MCF 10A (cell line): ENCODE results near the gene GLIS1. TPM values are rescaled to one million over a fixed set of nuclear protein-coding genes. Genes with fewer than 3 reads are reported as not detected.

ENCODE experiments used
- BruUV-seq: library from RNA; stranded (reverse); fragments of 400-500 nt; replicated peaks from 2 replicates; lab custom pipeline; 2021; lab: Mats Ljungman, UMichigan
- CTCF ChIA-PET: fragments of 300-600 bp; sonication (Branson Sonifier 250); formaldehyde crosslinking; extraction: SDS; loops from one replicate; lab custom pipeline; 2021; ENCODE audit warnings: antibody characterized with exemption, inconsistent platforms; lab: Yijun Ruan, JAX
- POLR2A ChIA-PET: fragments of 300-600, 350-650 bp; sonication (Branson Sonifier 250); formaldehyde crosslinking; extraction: SDS; loops from one replicate; lab custom pipeline; 2020; ENCODE audit warnings: antibody characterized with exemption, inconsistent platforms; lab: Yijun Ruan, JAX
- DNase-seq: peaks from one replicate; pipeline ENCODE4 v3.0.0-alpha.2; 2018; ENCODE audit not compliant: unreplicated experiment
- H3K27ac Mint-ChIP-seq: one replicate; pipeline ENCODE4 v1.8.0; 2022; ENCODE audit warnings: mild to moderate bottlenecking, low read depth, mixed read lengths; ENCODE audit not compliant: unreplicated experiment
- H3K27me3 Mint-ChIP-seq: one replicate; pipeline ENCODE4 v1.8.0; 2022; ENCODE audit warnings: mixed read lengths; ENCODE audit not compliant: insufficient read depth, unreplicated experiment
- H3K36me3 Mint-ChIP-seq: one replicate; pipeline ENCODE4 v1.8.0; 2022; ENCODE audit warnings: mild to moderate bottlenecking, moderate library complexity, mixed read lengths; ENCODE audit not compliant: insufficient read depth, unreplicated experiment
- H3K4me1 Mint-ChIP-seq: one replicate; pipeline ENCODE4 v1.8.0; 2022; ENCODE audit warnings: mixed read lengths; ENCODE audit not compliant: insufficient read depth, unreplicated experiment
- H3K4me3 Mint-ChIP-seq: one replicate; pipeline ENCODE4 v1.8.0; 2022; ENCODE audit warnings: mild to moderate bottlenecking, moderate library complexity, mixed read lengths; ENCODE audit not compliant: unreplicated experiment
- H3K9me3 Mint-ChIP-seq: one replicate; pipeline ENCODE4 v1.8.0; 2022; ENCODE audit warnings: mixed read lengths; ENCODE audit not compliant: unreplicated experiment
- intact Hi-C: fragments of 100-400 bp; cut with micrococcal nuclease; formaldehyde crosslinking; loops from 2 replicates; pipeline ENCODE4 v1.14.1; 2022
- total RNA-seq: library from RNA; stranded (reverse); gene quantifications from 2 replicates; pipeline ENCODE4 v1.2.3, GENCODE V29; 2022
- TF ChIP-seq, protein P1 (sequence below): fragments of 200-600 bp; IDR thresholded peaks from one replicate; pipeline ENCODE4 v1.8.0; 2022; ENCODE audit warnings: antibody characterized with exemption, mild to moderate bottlenecking; ENCODE audit not compliant: unreplicated experiment

GLIS1 gene
- total RNA-seq, 1 experiment from 2014 or later, result 0.93 TPM

DNA sequence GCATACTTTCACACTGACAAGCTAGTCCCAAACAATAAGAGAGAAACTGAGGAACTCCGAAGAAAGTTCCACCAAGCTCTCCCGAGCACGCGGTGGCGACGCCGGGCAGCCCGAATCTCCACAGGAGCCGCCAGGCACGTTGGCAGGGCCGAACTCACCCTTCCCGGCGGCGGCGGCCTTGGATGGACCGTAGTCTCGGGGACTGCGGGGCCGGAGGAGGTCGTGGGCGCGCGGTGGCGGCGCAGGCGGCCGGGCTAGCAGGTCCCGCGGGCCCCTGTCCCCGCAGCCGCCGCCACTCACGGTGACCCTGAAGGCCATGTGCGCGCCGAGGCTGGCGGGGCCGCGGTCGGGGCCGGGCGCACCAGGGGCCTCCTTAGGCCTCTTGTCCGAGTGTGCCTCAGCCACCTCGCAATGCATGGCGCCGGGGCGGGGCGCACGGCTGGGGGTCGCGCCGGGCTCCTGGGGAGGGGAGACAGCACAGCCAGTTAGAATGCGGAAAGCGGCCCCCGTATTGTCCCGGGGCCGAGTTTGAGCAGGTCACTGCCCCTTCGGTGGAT is 1.2 kb downstream of the GLIS1 start:
- no TSS peak for BruUV-seq
- peaks cover 4% of the 10 kb centered on the region for H3K36me3 Mint-ChIP-seq
- intact Hi-C loops, result no loop called here
- no peak overlapping the region for H3K27ac Mint-ChIP-seq
- no peak overlapping the region for H3K4me3 Mint-ChIP-seq
- no peaks in the 10 kb centered on the region for H3K27me3 Mint-ChIP-seq
- ChIA-PET POLR2A (no interaction called here), CTCF (interaction anchor here (2.0 kb wide), 1 partner anchor 17 kb away, joined by 8 read pairs; no protein-coding TSS in a partner anchor)
- TF ChIP-seq, protein P1, sequence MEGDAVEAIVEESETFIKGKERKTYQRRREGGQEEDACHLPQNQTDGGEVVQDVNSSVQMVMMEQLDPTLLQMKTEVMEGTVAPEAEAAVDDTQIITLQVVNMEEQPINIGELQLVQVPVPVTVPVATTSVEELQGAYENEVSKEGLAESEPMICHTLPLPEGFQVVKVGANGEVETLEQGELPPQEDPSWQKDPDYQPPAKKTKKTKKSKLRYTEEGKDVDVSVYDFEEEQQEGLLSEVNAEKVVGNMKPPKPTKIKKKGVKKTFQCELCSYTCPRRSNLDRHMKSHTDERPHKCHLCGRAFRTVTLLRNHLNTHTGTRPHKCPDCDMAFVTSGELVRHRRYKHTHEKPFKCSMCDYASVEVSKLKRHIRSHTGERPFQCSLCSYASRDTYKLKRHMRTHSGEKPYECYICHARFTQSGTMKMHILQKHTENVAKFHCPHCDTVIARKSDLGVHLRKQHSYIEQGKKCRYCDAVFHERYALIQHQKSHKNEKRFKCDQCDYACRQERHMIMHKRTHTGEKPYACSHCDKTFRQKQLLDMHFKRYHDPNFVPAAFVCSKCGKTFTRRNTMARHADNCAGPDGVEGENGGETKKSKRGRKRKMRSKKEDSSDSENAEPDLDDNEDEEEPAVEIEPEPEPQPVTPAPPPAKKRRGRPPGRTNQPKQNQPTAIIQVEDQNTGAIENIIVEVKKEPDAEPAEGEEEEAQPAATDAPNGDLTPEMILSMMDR, result no peak
- no peak for DNase-seq
- H3K4me1 Mint-ChIP-seq, result peaks cover 27% of the 10 kb centered on the region
- H3K9me3 Mint-ChIP-seq, result peaks cover 10% of the 10 kb centered on the region

DNA sequence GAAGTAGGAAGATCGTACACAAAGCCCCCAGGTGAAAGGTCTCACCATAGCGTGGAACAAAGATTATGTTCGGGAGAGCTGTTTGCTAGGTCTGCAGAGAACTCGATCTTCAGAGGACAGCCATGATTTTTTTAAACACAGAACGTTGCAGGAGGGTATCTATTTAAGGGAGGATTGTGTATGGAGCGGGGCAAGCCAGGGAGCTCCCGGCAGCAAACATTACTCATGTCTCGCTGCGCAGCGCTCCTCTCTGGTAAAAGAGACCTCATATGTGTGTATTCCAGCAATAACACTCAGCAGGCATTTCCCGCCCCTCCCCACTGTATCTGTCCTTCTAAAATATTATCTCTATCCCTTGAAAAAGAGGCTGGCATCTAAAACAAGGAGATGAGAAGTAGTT is 2.7 kb downstream of the GLIS1 start:
- H3K27me3 Mint-ChIP-seq, result no peaks in the 10 kb centered on the region
- TF ChIP-seq, protein P1, result no peak
- H3K4me3 Mint-ChIP-seq, result no peak overlapping the region
- ChIA-PET CTCF (interaction anchor here (2.0 kb wide), 1 partner anchor 18 kb away, joined by 8 read pairs; no protein-coding TSS in a partner anchor), POLR2A (no interaction called here)
- intact Hi-C loops, result no loop called here
- DNase-seq, result no peak
- no TSS peak for BruUV-seq
- H3K9me3 Mint-ChIP-seq, result no peaks in the 10 kb centered on the region
- H3K4me1 Mint-ChIP-seq, result peaks cover 28% of the 10 kb centered on the region
- peaks cover 4% of the 10 kb centered on the region for H3K36me3 Mint-ChIP-seq
- H3K27ac Mint-ChIP-seq, result no peak overlapping the region

DNA sequence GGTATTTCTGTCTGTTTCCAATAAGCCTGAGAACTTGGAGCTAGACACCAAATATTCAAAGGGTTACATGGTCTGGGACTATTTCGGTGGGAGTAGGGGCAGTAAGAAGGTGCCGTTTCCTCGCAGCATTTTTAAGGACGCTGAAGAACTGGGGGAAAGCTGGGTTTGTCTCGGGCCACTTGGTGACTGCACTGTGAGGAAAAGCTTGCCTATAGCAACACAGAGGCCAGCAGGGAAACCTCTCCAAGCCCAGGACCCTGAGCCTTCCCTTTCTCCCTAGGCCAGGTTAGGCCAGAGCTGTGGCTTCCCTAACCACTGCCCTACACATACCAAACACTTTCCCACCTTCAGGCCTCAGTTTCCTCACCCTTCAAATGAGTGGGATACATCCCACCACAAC is 3.3 kb downstream of the GLIS1 start:
- TF ChIP-seq, protein P1, result no peak
- Mint-ChIP-seq H3K4me1 (peaks cover 28% of the 10 kb centered on the region), H3K27me3 (no peaks in the 10 kb centered on the region), H3K4me3 (no peak overlapping the region), H3K9me3 (no peaks in the 10 kb centered on the region), H3K36me3 (peaks cover 4% of the 10 kb centered on the region), H3K27ac (no peak overlapping the region)
- CTCF ChIA-PET, result interaction anchor here (0.7 to 2.0 kb wide), 4 partner anchors 14 to 251 kb away, joined by 3 to 8 read pairs (median 3); no protein-coding TSS in a partner anchor
- POLR2A ChIA-PET, result no interaction called here
- no peak for DNase-seq
- BruUV-seq, result no TSS peak
- intact Hi-C loops, result no loop called here

DNA sequence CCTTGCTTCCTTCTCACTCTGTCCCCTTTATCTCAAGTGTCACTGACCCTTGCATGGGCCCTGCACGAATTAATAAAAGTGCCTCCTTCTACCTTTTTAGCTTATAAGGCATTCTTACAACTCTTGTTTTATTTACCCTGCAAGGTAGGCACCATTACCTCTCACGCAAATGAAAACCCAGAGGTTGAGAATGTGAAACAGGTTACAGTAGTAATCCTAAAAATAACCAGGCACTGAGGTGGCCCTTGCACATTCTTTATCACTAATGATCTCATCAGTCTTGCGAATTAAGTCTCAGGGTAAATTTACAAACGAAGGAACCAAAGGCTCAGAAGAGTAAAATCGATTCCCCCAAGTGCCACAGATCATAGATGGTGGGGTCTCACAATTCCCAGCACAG is 3.7 kb downstream of the GLIS1 start:
- TF ChIP-seq, protein P1, result no peak
- H3K36me3 Mint-ChIP-seq, result peaks cover 4% of the 10 kb centered on the region
- BruUV-seq, result no TSS peak
- DNase-seq, result no peak
- H3K9me3 Mint-ChIP-seq, result no peaks in the 10 kb centered on the region
- ChIA-PET CTCF (interaction anchor here (0.7 to 1.2 kb wide), 4 partner anchors 12 to 251 kb away, joined by 3 to 5 read pairs (median 3); no protein-coding TSS in a partner anchor), POLR2A (interaction anchor here (2.6 kb wide), 1 partner anchor 11 kb away, joined by 11 read pairs; no protein-coding TSS in a partner anchor)
- H3K27ac Mint-ChIP-seq, result no peak overlapping the region
- H3K4me3 Mint-ChIP-seq, result no peak overlapping the region
- H3K4me1 Mint-ChIP-seq, result peaks cover 28% of the 10 kb centered on the region
- intact Hi-C loops, result no loop called here
- no peaks in the 10 kb centered on the region for H3K27me3 Mint-ChIP-seq
